ENCODE results near the gene NEAT1. TPM values are rescaled to one million over a fixed set of nuclear protein-coding genes. Genes with fewer than 3 reads are reported as not detected.
"Not testable (repeated sequence)": the region's sequence is repeated elsewhere in the genome, so short reads cannot be mapped to it uniquely, and the experiment has no call there.

Gene NEAT1
- total RNA-seq, 2 experiments from 2014 or later: 402 to 407 TPM

GRCh38 chr11:65452806-65453490, 30.4 kb downstream of the NEAT1 start:
- ATAC-seq (ENCODE audit: low read depth): no peak
- Mint-ChIP-seq H3K27ac (no peak overlapping the region), H3K4me1 (peaks cover 13% of the 10 kb centered on the region), H3K4me3 (peak overlapping the region; percentile 35), H3K36me3 (peaks cover 12% of the 10 kb centered on the region), H3K27me3 (peaks cover 2% of the 10 kb centered on the region), H3K9me3 (peaks cover 2% of the 10 kb centered on the region)
- peak; percentile 10 for DNase-seq
- POLR2A ChIA-PET: interaction anchor here (0.7 to 1.1 kb wide), 4 partner anchors 9 to 72 kb away, joined by 3 to 7 read pairs (median 4); partner anchors contain the start of gene SCYL1

DNA sequence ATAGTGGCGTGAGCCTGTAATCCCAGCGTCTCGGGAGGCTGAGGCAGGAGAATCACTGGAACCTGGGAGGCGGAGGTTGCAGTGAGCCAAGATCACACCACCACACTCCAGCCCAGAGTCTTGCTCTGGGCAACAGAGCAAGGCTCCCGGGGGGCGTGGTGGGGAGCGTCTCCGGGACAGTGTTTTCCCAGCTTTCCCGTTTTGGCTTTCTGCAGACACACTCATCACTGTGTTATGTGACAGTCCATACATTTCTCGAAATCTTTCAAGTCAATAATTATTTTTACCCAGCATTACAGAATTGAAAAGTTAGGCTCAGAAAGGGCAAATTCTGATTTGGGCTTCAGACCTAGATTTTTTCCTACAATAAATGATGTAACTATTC, 31.7 kb downstream of the NEAT1 start:
- DNase-seq: peak; percentile 20
- Mint-ChIP-seq H3K27ac (no peak overlapping the region), H3K9me3 (peaks cover 1% of the 10 kb centered on the region), H3K27me3 (peaks cover 2% of the 10 kb centered on the region), H3K36me3 (peaks cover 14% of the 10 kb centered on the region), H3K4me3 (peak overlapping the region; percentile 93), H3K4me1 (peaks cover 15% of the 10 kb centered on the region)
- no peak for ATAC-seq (ENCODE audit: low read depth)
- POLR2A ChIA-PET: interaction anchor here (0.7 kb wide), 1 partner anchor 12 kb away, joined by 3 read pairs; no protein-coding TSS in a partner anchor

GRCh38 chr11:65454696-65455456, 32.3 kb downstream of the NEAT1 start:
- Mint-ChIP-seq H3K27me3 (peaks cover 2% of the 10 kb centered on the region), H3K27ac (peak overlapping the region; percentile 91), H3K36me3 (peaks cover 13% of the 10 kb centered on the region), H3K4me3 (peak overlapping the region; percentile 93), H3K9me3 (no peaks in the 10 kb centered on the region), H3K4me1 (peaks cover 18% of the 10 kb centered on the region)
- POLR2A ChIA-PET: interaction anchor here (0.6 to 1.4 kb wide), 6 partner anchors 10 to 51 kb away, joined by 3 to 7 read pairs (median 4); partner anchors contain the start of gene NEAT1
- DNase-seq: peak; percentile 88
- peak; percentile 94 for ATAC-seq (ENCODE audit: low read depth)

DNA sequence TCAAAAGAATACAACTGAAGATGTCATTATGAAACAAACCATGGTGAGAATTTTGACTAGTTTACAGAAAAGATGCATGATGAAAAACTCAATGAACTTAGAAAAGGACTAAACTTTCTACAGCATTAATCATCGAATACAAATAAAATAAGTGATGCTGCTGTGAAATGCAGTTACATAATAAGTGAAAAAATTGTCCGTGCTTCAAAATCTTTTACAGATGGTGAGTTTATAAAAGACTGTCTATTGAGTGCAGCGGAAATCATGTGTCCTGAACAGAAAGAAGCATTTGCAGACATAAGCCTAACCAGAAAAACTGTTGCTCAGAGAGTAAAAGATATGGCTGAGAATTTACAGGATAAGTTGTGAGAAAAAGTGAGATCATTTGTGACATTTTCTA, 33.8 kb downstream of the NEAT1 start:
- ATAC-seq (ENCODE audit: low read depth) (no peak), DNase-seq (no peak)
- Mint-ChIP-seq H3K4me3 (peak overlapping the region; percentile 93), H3K36me3 (peaks cover 13% of the 10 kb centered on the region), H3K4me1 (peaks cover 18% of the 10 kb centered on the region), H3K27me3 (peaks cover 2% of the 10 kb centered on the region), H3K27ac (no peak overlapping the region), H3K9me3 (no peaks in the 10 kb centered on the region)
- POLR2A ChIA-PET: no interaction called here

DNA sequence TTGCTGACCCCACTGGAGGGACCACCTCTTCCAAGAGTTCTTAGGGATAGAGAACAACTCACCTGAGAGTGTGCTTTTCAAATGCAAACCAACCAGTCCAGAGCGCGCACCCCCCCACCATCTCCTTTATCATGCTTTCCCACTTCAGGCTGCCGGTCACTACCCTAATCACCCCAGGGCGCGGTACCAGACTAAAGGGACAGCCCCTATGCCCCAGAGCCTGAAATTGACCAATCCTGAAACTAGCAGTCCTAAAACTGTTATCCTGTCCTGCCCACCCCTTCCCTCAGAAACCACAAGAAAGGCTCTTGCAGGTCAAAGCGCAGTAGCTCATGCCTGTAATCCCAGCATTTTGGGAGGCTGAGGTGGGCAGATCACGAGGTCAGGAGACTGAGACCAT, 37.0 kb downstream of the NEAT1 start:
- Mint-ChIP-seq H3K4me3 (no peak overlapping the region), H3K4me1 (peaks cover 17% of the 10 kb centered on the region), H3K36me3 (peaks cover 13% of the 10 kb centered on the region), H3K9me3 (no peaks in the 10 kb centered on the region), H3K27me3 (no peaks in the 10 kb centered on the region), H3K27ac (no peak overlapping the region)
- no peak for ATAC-seq (ENCODE audit: low read depth)
- POLR2A ChIA-PET: interaction anchor here (0.9 to 1.6 kb wide), 3 partner anchors 36 to 71 kb away, joined by 3 read pairs; no protein-coding TSS in a partner anchor
- DNase-seq: no peak

GRCh38 chr11:65465471-65465870, 42.9 kb downstream of the NEAT1 start:
- not testable (repeated sequence) for H3K9me3 Mint-ChIP-seq; H3K36me3 Mint-ChIP-seq; H3K4me1 Mint-ChIP-seq; H3K27me3 Mint-ChIP-seq; H3K4me3 Mint-ChIP-seq; DNase-seq; ATAC-seq (ENCODE audit: low read depth); H3K27ac Mint-ChIP-seq
- POLR2A ChIA-PET: interaction anchor here (0.6 to 10.7 kb wide), 2 partner anchors 20 to 46 kb away, joined by 3 to 145 read pairs; partner anchors contain the start of gene NEAT1

DNA sequence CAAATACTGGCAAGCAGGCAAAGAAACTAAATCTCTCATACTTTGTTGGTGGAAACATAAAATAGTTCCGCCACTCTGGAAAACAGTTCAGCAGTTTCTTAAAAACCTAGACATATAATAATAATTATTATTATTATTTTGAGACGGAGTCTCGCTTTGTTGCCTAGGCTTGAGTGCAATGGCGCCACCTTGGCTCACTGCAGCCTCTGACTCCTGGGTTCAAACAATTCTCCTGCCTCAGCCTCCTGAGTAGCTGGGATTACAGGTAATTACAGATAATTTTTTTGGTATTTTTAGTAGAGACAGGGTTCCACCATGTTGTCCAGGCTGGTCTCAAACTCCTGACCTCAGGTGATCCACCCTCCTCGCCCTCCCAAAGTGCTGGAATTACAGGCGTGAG, 44.7 kb downstream of the NEAT1 start:
- not testable (repeated sequence) for H3K36me3 Mint-ChIP-seq; H3K27me3 Mint-ChIP-seq; H3K4me3 Mint-ChIP-seq; H3K4me1 Mint-ChIP-seq; DNase-seq; ATAC-seq (ENCODE audit: low read depth); H3K27ac Mint-ChIP-seq; H3K9me3 Mint-ChIP-seq
- POLR2A ChIA-PET: interaction anchor here (10.7 kb wide), 1 partner anchor 47 kb away, joined by 145 read pairs; the partner anchor contains the start of gene NEAT1

- Mint-ChIP-seq H3K4me1 (peaks cover 8% of the 10 kb centered on the region), H3K27me3 (no peaks in the 10 kb centered on the region), H3K4me3 (no peak overlapping the region), H3K9me3 (no peaks in the 10 kb centered on the region), H3K36me3 (no peaks in the 10 kb centered on the region), H3K27ac (no peak overlapping the region)
- peak; percentile 74 for DNase-seq
- POLR2A ChIA-PET: interaction anchor here (0.6 to 14.5 kb wide), 4 partner anchors 29 to 120 kb away, joined by 4 to 686 read pairs (median 74); partner anchors contain the start of genes MALAT1 and NEAT1
- ATAC-seq (ENCODE audit: low read depth): peak; percentile 38
Observed at GRCh38 chr11:65468874-65469333, 46.3 kb downstream of the NEAT1 start.

GRCh38 chr11:65470433-65471049, 47.9 kb downstream of the NEAT1 start:
- no peaks in the 10 kb centered on the region for H3K27me3 Mint-ChIP-seq
- POLR2A ChIA-PET: interaction anchor here (1.5 to 14.5 kb wide), 3 partner anchors 27 to 137 kb away, joined by 3 to 686 read pairs (median 145); partner anchors contain the start of genes DPF2, MALAT1 and NEAT1
- no peak for DNase-seq
- no peaks in the 10 kb centered on the region for H3K36me3 Mint-ChIP-seq
- H3K4me1 Mint-ChIP-seq: peaks cover 8% of the 10 kb centered on the region
- peak overlapping the region; percentile 23 for H3K27ac Mint-ChIP-seq
- no peak for ATAC-seq (ENCODE audit: low read depth)
- H3K4me3 Mint-ChIP-seq: no peak overlapping the region
- no peaks in the 10 kb centered on the region for H3K9me3 Mint-ChIP-seq

- Mint-ChIP-seq H3K4me1 (peaks cover 12% of the 10 kb centered on the region), H3K27ac (peak overlapping the region; percentile 90), H3K9me3 (no peaks in the 10 kb centered on the region), H3K4me3 (no peak overlapping the region), H3K27me3 (no peaks in the 10 kb centered on the region), H3K36me3 (no peaks in the 10 kb centered on the region)
- ATAC-seq (ENCODE audit: low read depth) (peak; percentile 32), DNase-seq (no peak)
- POLR2A ChIA-PET: interaction anchor here (0.7 to 14.5 kb wide), 9 partner anchors 10 to 138 kb away, joined by 3 to 686 read pairs (median 3); partner anchors contain the start of genes DPF2, FRMD8, MALAT1 and NEAT1
Observed at GRCh38 chr11:65471447-65471891, 48.9 kb downstream of the NEAT1 start.

GRCh38 chr11:65472588-65473277, 50.1 kb downstream of the NEAT1 start:
- POLR2A ChIA-PET: interaction anchor here (0.8 to 14.5 kb wide), 6 partner anchors 20 to 90 kb away, joined by 3 to 686 read pairs (median 5); partner anchors contain the start of genes MALAT1, NEAT1 and SLC25A45
- not testable (repeated sequence) for H3K9me3 Mint-ChIP-seq; ATAC-seq (ENCODE audit: low read depth); H3K27me3 Mint-ChIP-seq; H3K4me3 Mint-ChIP-seq; DNase-seq; H3K36me3 Mint-ChIP-seq
- H3K4me1 Mint-ChIP-seq: peaks cover 16% of the 10 kb centered on the region
- H3K27ac Mint-ChIP-seq: peak overlapping the region; percentile 90

GRCh38 chr11:65473278-65473860, 50.8 kb downstream of the NEAT1 start:
- no peaks in the 10 kb centered on the region for H3K27me3 Mint-ChIP-seq
- H3K27ac Mint-ChIP-seq: no peak overlapping the region
- H3K4me3 Mint-ChIP-seq: no peak overlapping the region
- no peak for ATAC-seq (ENCODE audit: low read depth)
- H3K4me1 Mint-ChIP-seq: peaks cover 16% of the 10 kb centered on the region
- H3K9me3 Mint-ChIP-seq: no peaks in the 10 kb centered on the region
- POLR2A ChIA-PET: interaction anchor here (10.7 to 14.5 kb wide), 2 partner anchors 24 to 53 kb away, joined by 145 to 686 read pairs; partner anchors contain the start of genes MALAT1 and NEAT1
- peaks cover 1% of the 10 kb centered on the region for H3K36me3 Mint-ChIP-seq
- no peak for DNase-seq

Data from activated naive CD8-positive, alpha-beta T cell treated with anti-CD3 and anti-CD28 coated beads, Interleukin-2, amount 10 ng/mL, durations not matched to agents 7 days and 5 days (primary cell).